ENCODE measurements around the gene NEUROD6.

The NEUROD6 gene

GRCh38 chr7:31340603-31341002 lies at the start of gene NEUROD6:
NEUROD6 (minus strand) TSS chr7:31340726; CDS start chr7:31339268, 1,458 bp downstream.
- no peak for DNase-seq (ENCODE audit: low read depth in 2 of 2)

GRCh38 chr7:31384466-31384865 lies 43.9 kb upstream of the NEUROD6 start:
- DNase-seq (ENCODE audit: low read depth in 2 of 2), result no peak

GRCh38 chr7:31382722-31383121 lies 42.2 kb upstream of the NEUROD6 start:
- DNase-seq (ENCODE audit: low read depth in 2 of 2), result no peak

- DNase-seq (ENCODE audit: low read depth in 2 of 2), result no peak
Observed at GRCh38 chr7:31373337-31374289, 33.1 kb upstream of the NEUROD6 start.

GRCh38 chr7:31372231-31372959 lies 31.9 kb upstream of the NEUROD6 start:
- DNase-seq (ENCODE audit: low read depth in 2 of 2), result no peak

GRCh38 chr7:31371621-31372020 lies 31.1 kb upstream of the NEUROD6 start:
- no peak for DNase-seq (ENCODE audit: low read depth in 2 of 2)

GRCh38 chr7:31370609-31371008 lies 30.1 kb upstream of the NEUROD6 start:
- no peak for DNase-seq (ENCODE audit: low read depth in 2 of 2)

GRCh38 chr7:31368620-31369019 lies 28.1 kb upstream of the NEUROD6 start:
- no peak for DNase-seq (ENCODE audit: low read depth in 2 of 2)

- no peak for DNase-seq (ENCODE audit: low read depth in 2 of 2)
Observed at GRCh38 chr7:31363496-31363895, 23.0 kb upstream of the NEUROD6 start.

- no peak for DNase-seq (ENCODE audit: low read depth in 2 of 2)
Observed at GRCh38 chr7:31363051-31363450, 22.5 kb upstream of the NEUROD6 start.

- no peak for DNase-seq (ENCODE audit: low read depth in 2 of 2)
Observed at GRCh38 chr7:31362401-31362800, 21.9 kb upstream of the NEUROD6 start.

- no peak for DNase-seq (ENCODE audit: low read depth in 2 of 2)
Observed at GRCh38 chr7:31358467-31358866, 17.9 kb upstream of the NEUROD6 start.

- no peak for DNase-seq (ENCODE audit: low read depth in 2 of 2)
Observed at GRCh38 chr7:31345421-31345820, 4.9 kb upstream of the NEUROD6 start.

- DNase-seq (ENCODE audit: low read depth in 2 of 2), result no peak
Observed at GRCh38 chr7:31343516-31344305, 3.2 kb upstream of the NEUROD6 start.

GRCh38 chr7:31341141-31341540 lies 615 bp upstream of the NEUROD6 start:
- DNase-seq (ENCODE audit: low read depth in 2 of 2), result no peak

GRCh38 chr7:31340051-31340450 lies 475 bp downstream of the NEUROD6 start:
- no peak for DNase-seq (ENCODE audit: low read depth in 2 of 2)

- DNase-seq (ENCODE audit: low read depth in 2 of 2), result no peak
Observed at GRCh38 chr7:31338706-31339105, 1.8 kb downstream of the NEUROD6 start.

GRCh38 chr7:31337002-31337565 lies 3.4 kb downstream of the NEUROD6 start:
- no peak for DNase-seq (ENCODE audit: low read depth in 2 of 2)

- DNase-seq (ENCODE audit: low read depth in 2 of 2), result no peak
Observed at GRCh38 chr7:31336202-31337001, 4.1 kb downstream of the NEUROD6 start.

GRCh38 chr7:31335884-31336201 lies 4.7 kb downstream of the NEUROD6 start:
- no peak for DNase-seq (ENCODE audit: low read depth in 2 of 2)
